NCI-H1048 (cell line): ENCODE results near the gene PTMA.
"Not testable (repeated sequence)": the region's sequence is repeated elsewhere in the genome, so short reads cannot be mapped to it uniquely, and the experiment has no call there.

Experiments used
- DNase-seq: peaks from one replicate; lab custom pipeline; 2025; lab: John Stamatoyannopoulos, UW

Gene PTMA

DNA sequence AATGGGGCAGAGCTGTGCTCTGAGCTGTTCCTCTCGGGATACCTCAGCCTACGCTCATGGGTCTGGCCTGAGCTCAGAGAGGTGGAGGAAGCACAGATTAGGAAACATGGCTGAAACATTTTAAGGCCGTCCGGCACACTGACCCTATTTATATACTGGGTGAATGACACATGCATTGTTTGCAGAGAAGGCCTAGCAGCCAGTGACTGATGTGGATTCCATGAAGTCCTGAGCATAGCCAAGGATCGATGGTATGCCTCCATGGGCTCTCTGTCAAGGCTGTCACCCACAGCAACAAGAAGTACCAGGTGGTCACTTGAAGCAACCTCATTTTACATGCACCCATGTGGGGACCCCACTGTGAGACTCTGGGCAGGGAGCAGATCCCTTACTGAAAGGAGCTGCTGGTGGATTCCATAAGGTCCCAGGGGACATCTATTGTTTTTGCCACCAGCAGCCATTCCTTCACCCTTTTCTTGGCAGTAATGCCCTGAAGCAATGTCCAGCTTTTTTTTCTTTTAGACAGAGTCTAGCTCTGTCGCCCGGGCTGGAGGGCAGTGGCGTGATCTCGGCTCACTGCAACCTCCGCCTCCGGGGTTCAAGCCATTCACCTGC lies 8.4 kb downstream of the PTMA start:
- no peak for DNase-seq

DNA sequence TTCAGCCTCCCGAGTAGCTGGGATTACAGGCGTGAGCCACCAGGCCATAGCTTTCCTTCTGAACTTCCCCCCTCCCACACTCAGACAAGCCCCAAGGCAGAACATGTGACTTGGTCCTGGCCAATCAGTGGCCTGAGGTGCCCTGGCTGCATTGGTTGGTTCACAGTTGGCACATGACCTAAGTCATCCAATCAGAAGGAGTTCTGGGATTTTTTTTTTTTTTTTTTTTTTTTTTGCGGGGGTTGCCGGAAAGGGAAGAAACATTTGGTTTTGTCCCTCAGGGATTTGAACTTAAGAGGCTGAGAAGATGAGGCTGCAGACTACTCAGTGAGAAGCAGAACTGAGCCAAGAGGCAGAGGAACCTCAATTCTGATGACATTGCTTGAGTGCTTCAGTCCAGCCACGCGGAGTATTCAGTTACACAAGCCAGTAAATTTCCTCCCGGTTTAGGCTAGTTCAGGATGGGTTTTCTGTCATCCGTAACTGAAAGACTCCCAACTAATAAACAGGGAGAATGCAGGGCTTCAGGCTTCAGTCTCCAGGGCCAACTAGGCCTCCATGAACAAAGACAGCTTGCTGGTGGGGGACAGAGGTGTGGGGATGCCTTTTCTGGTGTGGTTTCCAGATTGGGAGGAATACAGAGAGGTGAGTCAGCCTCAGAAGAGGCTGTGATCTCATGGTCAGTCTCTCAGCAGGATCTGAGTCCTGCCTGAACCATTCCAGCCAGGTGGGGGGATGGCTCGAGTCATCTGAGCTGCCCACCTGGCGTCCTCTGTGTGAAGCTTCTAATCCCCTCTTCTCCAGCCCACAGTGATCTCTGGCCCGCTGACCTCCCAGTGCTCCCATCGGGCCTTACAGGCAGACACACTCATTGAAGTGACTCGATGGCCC lies 9.2 kb downstream of the PTMA start:
- DNase-seq = no peak

DNA sequence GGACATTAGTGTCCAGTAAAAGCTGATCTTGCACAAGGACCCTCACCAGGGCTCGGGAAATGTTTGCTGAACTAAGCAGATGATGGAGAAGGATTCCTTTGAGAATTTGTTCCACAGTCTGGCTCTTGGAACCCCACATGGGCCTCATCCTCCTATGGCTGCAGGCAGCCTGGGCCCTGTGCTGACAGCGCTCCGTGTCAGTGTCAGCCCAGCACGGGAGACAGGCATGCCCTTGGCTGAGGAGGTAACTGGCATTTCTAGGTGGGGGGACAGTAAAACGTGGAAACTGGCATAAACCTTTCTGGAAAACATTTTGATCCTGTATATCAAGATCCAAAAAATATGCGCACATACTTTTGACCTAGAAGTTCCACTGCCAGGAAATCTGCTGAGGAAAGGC lies 10.5 kb downstream of the PTMA start:
- no peak for DNase-seq

DNA sequence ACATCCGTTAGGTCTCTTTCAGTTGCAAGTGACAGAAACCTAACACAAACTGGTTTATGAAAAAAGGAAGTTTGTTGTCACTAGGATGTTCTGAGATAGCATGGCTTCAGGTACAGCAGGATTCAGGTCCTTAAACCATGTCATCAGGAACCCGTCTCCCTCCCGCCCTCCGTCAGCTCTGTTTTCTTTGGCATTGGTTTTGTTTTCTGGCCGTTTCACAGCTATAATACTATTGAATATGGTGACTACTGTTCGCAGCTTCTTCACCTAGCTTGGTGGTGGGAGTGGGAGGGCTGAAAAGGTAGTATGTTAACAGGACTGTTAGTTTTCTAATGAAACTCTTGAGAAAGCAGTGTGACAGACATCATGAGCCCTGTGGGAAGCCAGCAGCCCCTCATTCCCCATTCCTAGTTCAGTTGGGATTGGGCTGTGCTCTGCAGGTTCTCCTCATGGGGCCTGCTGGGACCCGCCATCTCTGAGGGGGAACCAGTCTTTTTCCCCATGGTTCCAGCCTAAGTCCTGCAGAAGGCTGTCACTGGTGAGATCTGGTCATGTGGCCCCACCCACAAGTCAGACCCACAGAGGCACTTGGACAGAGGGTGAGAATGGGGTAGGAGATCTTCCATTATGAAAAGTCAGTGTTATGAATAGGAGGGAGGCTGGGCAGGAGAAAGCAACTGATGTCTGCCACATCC lies 12.1 kb downstream of the PTMA start:
- no peak for DNase-seq

DNA sequence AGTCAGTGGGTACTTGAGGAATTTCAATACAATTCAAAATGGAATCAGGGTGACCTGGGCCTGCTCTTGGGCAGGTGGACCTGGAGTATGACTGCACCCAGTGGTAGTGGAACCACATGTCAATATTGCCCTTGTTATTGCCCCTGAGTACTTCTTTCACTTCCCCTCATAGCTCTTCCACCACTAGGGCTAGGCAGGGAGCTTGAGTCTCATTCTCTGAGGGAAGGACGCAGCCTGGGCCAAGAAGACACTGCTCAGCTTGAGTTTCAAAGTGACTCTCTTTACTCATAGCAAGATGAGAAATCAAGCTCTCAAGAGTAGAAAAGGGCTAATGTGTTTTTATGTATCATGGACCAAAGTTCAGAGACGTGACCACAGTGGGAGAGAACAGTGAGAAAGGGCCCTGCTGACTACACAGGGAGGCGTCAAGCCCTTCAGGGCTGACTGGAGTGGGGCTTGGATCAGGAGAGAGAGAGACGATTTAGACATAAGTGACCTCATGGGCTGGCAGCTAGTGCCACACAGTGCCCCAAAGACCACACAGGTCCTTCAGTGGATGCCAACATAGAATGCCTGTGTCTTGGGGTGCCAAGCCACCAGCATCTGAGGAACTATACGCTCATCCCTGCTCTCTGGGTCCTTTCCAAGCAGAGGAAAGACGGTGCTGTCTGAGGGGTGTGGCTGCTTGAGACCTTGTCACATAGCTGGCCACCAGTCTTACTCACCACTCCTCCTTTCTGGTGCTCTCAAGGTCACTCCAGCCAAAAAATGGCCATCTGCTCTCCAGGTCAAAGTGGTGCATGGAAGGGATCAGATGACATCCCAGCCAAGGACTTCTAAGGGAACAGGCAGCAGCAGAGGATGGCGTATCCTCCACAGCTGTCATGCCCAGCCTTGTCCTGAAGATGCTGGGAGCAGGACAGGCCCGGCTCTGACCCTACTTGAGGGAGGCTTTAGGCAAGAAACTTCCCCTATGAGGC lies 13.0 kb downstream of the PTMA start:
- no peak for DNase-seq

DNA sequence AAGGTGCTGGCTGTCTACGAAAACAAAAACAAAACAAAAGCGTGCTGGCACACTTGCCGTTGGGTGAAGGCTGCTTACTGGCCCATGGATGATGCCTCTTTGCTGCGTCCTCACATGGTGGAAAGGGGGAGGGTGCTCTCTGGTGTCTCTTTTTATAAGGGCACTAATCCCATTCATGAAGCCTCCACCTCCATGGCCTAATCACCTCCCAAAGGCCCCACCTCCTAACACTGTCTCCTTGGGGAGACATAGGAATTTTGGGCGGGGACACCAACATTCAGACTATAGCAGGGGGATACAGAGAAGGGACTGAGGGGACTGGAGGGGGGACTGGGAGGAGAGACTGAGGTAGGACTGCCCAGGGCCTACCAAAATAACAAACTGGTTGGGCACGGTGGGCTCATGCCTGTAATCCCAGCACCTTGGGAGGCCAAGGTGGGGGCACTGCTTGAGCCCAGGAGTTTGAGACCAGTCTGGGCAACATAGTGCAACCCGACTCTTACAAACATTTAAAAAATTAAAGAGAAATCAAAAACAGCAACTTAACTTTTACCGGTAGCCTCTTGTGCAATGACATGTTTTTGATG lies 14.5 kb downstream of the PTMA start:
- DNase-seq = no peak

DNA sequence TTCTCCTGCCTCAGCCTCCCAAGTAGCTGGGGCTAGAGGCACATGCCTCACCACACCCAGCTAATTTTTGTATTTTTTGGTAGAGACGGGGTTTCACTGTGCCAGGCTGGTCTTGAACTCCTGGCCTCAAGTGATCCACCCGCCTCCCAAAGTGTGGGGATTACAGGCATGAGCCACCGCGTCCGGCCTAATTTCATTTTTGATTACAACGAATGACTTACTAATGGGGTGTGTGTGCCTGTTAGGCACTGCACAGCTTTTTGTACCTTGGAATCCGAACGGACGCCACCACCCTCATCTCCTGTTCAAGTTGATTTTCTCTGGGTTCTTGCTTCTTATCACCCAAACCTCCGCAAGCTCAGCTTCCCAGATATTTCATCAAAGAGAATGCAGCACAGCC lies 17.2 kb downstream of the PTMA start:
- DNase-seq = no peak

DNA sequence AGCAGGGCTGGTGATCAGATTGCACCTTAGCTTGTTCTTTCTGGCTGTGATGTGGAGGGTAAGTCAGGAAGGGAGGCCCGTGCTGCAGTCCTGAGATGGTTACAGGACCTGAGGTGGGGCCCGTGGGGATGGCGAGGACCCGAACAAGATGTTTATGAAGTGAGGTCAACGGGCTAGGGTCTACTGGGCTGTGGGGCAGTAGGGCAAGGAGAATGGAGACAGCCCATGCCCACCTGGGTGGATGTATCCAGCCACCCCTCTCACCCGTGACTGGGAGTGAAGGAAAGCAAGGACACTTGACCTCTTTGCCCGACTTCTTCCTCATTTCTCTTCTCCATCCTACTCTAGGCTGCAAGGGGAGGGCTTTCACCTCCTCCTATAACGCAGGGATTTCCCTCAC lies 18.0 kb downstream of the PTMA start:
- no peak for DNase-seq

DNA sequence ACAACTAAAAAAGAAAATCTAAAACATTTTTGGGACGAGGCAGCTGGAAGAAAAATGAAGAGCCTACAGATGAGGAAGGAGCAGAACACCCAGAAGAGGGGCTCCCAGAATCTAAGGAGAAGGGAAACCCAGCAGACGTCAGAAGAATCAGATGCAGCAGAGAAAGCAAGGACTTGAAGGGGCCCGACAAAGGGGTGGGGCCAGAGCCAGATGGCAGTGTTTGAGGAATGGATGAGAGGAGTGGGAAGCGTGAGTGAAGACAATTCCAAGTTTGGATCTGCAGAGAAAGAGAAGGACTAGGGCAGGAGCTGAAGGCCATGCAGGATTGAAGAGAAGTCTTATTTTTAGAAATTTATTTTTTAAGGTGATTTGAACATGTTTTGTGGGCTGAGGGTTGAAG lies 19.3 kb downstream of the PTMA start:
- no peak for DNase-seq

DNA sequence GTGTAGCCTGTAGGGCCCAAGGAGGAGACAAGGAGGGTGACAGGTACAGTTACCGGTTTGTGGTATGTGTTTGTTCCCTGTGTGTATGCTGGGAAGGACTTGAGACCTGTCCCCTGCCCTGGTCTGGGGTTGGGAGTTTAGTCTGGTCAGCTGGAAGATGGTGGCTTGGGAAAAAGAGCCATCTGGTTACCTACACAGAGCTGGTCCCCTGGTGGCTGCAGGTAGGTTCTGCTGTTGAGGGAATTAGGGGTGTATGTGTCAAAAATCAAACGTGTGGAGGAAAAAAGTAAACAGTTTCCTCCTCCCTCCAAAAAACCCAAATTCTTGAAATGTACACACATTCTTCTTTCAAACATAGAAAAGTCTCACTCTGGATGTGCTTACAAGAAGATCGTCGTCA lies 24.3 kb downstream of the PTMA start:
- DNase-seq = no peak

DNA sequence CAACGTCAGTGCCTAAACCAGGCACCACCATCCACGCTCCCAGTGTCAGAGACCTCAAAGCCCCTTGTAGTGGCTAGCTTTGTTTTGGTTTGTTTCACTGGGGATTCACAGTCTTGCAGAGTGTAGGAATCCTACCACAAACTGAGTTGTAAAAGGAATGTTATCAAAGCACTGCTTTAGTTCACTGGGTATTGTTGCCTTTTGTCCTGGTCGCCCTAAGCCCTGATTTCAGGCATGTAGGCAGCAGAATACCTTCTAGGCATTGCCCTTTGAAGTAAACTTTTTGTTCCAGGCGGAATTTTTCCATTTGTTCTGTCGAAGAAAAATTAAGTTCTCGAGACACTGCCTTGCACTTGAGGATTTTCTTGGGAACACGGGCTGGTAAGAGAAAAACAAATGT lies 29.4 kb downstream of the PTMA start:
- DNase-seq = no peak

DNA sequence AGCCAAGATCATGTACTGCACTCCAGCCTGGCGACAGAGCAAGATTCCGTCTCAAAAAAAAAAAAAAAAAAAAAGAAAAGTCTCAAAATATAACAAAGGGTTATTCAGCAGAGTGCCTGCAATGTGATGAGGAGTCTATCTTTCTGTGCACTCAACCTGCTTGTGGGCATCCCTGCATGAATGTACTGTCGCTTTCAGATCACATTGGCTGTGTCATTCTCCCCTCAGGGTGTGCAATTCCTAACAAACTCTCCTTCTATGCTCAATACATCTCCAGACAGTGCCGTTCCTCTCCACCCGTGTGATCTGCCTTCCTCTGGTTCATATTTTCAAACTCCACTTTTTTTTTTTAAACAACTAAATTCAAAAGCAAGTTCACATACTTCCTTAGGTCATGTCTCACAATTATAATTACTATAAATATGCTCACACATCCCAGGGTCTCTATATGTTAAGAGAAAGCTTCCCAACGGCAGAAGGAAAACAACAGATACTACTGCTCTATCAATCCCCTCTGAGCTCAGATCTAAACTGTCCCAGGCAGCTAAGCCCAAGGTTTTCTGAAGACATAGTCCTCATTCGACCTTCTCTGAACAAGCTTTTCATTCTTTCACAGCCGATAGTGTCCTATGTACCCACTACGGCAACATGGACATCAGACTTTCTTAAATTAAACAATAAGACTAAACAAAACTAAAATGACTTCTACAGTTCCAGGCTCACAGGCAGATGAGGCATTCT lies 35.2 kb downstream of the PTMA start:
- DNase-seq = no peak

DNA sequence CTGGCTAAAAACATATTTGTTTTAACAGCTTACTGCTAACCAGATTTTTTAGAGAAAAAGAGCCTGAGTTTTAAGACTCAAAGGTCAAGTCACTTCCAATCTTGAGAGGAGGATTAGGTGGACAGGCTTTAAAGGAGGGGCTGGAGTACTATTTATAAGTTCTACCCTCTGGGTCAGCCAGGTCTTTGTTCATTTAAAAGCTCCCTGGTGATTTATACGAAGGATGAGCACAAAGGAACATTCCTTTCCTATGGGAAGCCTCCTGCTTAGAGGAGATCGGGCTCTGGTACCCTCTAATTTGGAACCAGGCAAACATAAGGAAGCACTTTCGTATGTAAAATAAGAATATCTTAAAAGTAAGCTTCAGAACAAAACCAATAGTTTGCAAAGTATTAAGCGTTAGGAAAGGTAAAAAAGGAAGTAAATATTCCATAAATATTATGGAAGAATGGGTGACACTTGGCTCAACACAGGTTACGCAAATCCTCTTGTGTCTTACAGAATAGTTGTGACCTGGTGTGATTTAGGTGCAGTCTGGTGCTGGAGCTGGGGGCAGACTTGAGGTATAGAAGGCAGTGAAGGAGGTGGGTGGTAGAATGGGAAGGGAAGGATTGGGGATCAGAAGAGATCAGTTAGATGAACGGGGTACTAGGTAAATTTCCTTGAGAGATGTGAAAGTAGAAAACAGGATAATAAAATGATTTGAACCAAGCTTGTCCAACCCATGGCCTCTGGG lies 37.1 kb downstream of the PTMA start:
- DNase-seq = no peak

DNA sequence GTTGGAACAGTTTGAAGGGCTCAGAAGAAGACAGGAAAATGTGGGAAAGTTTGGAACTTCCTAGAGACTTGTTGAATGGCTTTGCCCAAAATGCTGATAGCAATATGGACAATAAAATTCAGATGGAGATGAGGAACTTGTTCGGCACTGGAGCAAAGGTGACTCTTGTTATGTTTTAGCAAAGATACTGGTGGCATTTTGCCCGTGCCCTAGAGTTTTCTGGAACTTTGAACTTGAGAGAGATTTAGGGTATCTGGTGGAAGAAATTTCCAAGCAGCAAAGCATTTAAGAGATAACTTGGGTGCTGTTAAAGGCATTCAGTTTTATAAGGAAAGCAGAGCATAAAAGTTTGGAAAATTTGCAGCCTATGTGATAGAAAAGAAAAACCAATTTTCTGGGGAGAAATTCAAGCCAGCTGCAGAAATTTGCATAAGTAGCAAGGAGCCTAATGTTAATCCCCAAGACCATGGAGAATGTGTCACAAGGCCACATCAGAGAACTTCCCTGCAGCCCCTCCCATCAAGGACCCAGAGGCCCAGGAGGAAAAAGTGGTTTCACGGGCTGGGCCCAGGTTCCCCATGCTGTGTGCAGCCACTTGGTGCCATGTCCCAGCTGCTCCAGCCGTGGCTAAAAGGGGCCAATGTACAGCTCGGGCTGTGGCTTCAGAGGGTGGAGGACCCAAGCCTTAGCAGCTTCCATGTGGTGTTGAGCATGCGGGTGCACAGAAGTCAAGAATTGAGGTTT lies 40.0 kb downstream of the PTMA start:
- not testable (repeated sequence) for DNase-seq

DNA sequence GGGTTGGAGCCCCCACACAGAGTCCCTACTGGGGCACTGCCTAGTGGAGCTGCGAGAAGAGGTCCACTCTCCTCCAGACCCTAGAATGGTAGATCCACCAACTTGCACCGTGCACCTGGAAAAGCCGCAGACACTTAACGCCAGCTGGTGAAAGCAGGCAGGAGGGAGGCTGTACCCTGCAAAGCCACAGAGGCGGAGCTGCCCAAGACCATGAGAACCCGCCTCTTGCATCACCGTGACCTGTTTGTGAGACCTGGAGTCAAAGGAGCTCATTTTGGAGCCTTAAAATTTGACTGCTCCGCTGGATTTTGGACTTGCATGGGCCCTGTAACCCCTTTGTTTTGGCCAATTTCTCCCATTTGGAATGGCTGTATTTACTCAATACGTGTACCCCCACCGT lies 40.7 kb downstream of the PTMA start:
- not testable (repeated sequence) for DNase-seq

DNA sequence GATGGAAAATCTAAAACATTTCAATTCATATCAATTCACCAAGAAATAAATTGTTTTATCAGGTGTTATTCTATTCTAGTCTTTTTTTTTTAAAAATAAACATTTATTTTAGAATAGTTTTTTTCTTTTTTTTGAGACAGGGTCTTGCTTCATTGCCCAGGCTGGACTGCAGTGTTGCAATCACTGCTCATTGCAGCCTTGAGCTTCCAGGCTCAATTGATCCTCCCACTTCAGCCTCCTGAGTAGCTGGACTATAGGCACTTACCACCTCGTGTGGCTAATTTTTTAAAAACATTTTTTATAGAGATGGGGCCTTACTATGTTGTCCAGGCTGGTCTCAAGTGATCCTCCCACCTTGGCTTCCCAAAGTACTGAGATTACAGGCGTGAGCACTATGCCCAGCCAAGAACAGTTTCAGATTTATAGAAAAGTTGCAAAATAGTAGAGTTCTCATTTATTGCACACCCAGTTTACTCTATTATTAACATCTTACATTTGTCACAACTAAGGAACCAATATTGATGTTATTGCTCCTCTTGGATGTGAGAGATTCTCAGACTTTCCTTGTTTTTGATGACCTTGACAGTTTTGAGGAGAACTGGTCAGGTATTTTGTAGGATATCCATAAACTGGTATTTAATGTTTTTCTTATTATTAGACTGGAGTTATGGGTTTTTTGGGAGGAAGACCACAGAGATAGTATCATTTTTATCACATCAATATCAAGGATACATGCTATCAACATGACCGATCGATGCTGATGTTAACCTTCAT lies 42.9 kb downstream of the PTMA start:
- DNase-seq = no peak

DNA sequence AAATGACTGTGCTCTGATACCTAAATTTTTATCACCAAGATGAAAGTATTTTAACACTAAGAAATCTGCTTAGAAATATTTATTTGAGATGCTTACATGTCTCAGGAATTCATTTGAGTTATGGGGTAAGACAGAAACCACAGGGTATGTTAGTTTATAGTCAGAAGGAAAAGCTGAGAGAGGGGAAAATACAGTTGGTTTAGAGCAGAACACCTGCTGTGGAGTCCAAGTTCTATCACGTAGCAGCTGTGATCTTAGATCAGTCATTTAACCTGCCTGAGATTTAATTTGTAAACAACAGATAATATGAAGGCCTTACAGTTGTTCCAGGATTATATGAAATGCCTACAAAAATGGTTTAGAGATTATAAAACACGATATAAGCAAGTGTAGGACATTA lies 43.7 kb downstream of the PTMA start:
- no peak for DNase-seq

DNA sequence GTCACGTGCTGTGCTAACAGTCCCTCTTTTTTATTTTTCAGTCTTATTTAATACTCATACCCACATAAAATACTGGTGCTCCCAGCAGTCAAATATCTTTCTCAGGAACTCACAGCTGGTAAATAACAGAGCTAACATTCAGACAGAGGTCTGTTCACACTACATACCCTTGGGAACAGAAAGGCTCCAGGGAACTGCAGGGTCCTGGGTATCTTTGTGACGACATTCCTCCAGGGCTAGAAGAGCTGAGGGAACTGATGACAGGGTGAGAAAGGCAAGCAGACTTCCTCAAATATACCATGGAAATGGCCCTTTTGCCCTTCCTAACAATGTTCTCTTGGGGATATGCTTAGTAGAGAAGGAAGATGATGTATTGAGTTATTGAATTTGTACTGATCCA lies 53.4 kb downstream of the PTMA start:
- no peak for DNase-seq
